Upper lobe of left lung (tissue), 6 donors: Measurements from ENCODE around the gene ASCL4. TPM values are rescaled to one million over a fixed set of nuclear protein-coding genes. Genes with fewer than 3 reads are reported as not detected.

Experiments used
- ATAC-seq, 2 donors: fragments of 200-7000 bp; cut with Tn5 transposase; one replicate each; pipeline ENCODE4 v1.9.1; 2022; ENCODE audit warnings: mild to moderate bottlenecking in 2 of 2, moderate library complexity in 2 of 2; ENCODE audit not compliant: low FRiP score in 2 of 2
- DNase-seq, 2 donors: peaks; one replicate each; pipeline ENCODE4 v3.0.0-alpha.2; 2019 to 2020
- H3K27ac ChIP-seq, 4 donors: fragments of 200-600 bp; sonication (generic); one replicate each; pipeline ENCODE4 v1.5.1; 2016 to 2019
- H3K27me3 ChIP-seq, 4 donors: fragments of 200-600 bp; sonication (generic); one replicate each; pipeline ENCODE4 v1.5.1; 2017 to 2019
- H3K36me3 ChIP-seq, 4 donors: fragments of 200-600 bp; sonication (generic); one replicate each; pipeline ENCODE4 v1.5.1; 2016 to 2019
- H3K4me1 ChIP-seq, 4 donors: fragments of 200-600 bp; sonication (generic); one replicate each; pipeline ENCODE4 v1.5.1; 2018 to 2019
- H3K4me3 ChIP-seq, 4 donors: fragments of 200-600 bp; sonication (generic); one replicate each; pipeline ENCODE4 v1.5.1; 2017 to 2019; ENCODE audit warnings: mild to moderate bottlenecking in 2 of 4, moderate library complexity in 1 of 4
- H3K9me3 ChIP-seq, 4 donors: fragments of 200-600 bp; sonication (generic); one replicate each; pipeline ENCODE4 v1.5.1; 2018 to 2019
- CTCF ChIP-seq, 6 experiments: fragments of 450-650 bp in 4 of 6; fragments of 200-600 bp in 2 of 6; sonication (generic) in 2 of 6; IDR thresholded peaks; one replicate each; pipeline ENCODE4 v1.5.1; 2016 to 2019; ENCODE audit warnings: antibody characterized with exemption in 6 of 6
- EP300 ChIP-seq, 4 donors: sonication (generic); formaldehyde crosslinking; IDR thresholded peaks; one replicate each; pipeline ENCODE4 v1.5.1; 2017; ENCODE audit warnings: antibody characterized with exemption in 4 of 4, control low read depth in 2 of 4
- POLR2A ChIP-seq, 4 donors: fragments of 450-650 bp; IDR thresholded peaks; one replicate each; pipeline ENCODE4 v1.5.1; 2016 to 2017; ENCODE audit warnings: antibody characterized with exemption in 4 of 4, mild to moderate bottlenecking in 2 of 4
- POLR2AphosphoS5 ChIP-seq, 2 donors: sonication (generic); formaldehyde crosslinking; IDR thresholded peaks; one replicate each; pipeline ENCODE4 v1.5.1; 2017; ENCODE audit warnings: antibody characterized with exemption in 2 of 2
- WGBS, 2 donors: methylation state at CpG; one replicate each; pipeline ENCODE4 v1.1.5; 2017 to 2018; 5-methylcytosine and 5-hydroxymethylcytosine counted together
- total RNA-seq, 6 donors: library from RNA; depleted of rRNA in 4 of 6; stranded (reverse); fragments of >200 nt in 4 of 6; gene quantifications; one replicate each; pipeline versions ENCODE4 v1.1.0 to v1.2.1, GENCODE V29; 2016 to 2021
- donor health status: DM: no; HTN: no; CAD: no; lungs with moderate emphysema.
- donor health status: DM: no; HTN: yes; CAD: no; lungs with severe emphysema.

The ASCL4 gene
- total RNA-seq, 6 donors from 2014 or later: not detected

GRCh38 chr12:107818984-107819383 lies 44.5 kb downstream of the ASCL4 start:
- no peak for DNase-seq
- TF ChIP-seq CTCF (IDR thresholded peaks at IDR 0.05) (no peak), EP300 (IDR thresholded peaks at IDR 0.05) (no peak), POLR2AphosphoS5 (IDR thresholded peaks at IDR 0.05) (no peak), POLR2A (IDR thresholded peaks at IDR 0.05) (no peak)
- Histone ChIP-seq H3K9me3 (peaks cover 0 to 24% (median 12%) of the 10 kb centered on the region in 4 donors), H3K27me3 (no peaks in the 10 kb centered on the region), H3K4me1 (no peaks in the 10 kb centered on the region), H3K27ac (no peak overlapping the region), H3K4me3 (no peak overlapping the region), H3K36me3 (no peaks in the 10 kb centered on the region)
- WGBS, 2 donors: 69 to 79% methylated on average over 7 of the region's 7 CpGs
- peak in 1 of 2 donors; percentile 71 for ATAC-seq

DNA sequence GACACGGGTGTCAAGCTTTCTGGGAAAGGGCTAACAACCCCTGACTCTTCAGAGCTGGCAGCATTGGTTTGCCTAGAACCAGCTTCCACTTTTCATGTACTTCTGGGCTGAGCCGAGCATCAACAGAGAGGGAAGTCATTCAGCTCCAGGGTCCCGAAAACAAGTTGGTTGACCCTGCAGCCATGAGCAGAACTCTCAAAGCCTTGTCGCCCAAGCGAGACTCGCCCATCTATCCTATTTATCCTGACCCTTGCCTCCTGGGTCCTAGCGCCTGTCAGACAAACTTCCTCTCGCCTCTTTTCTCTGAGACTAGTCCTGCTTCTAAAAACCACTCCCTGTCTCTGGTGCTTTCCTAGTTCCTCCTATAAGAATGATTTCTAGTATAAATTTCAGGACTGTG lies 47.9 kb downstream of the ASCL4 start:
- TF ChIP-seq EP300 (IDR thresholded peaks at IDR 0.05): no peak
- TF ChIP-seq CTCF (IDR thresholded peaks at IDR 0.05): no peak
- TF ChIP-seq POLR2A (IDR thresholded peaks at IDR 0.05): no peak
- TF ChIP-seq POLR2AphosphoS5 (IDR thresholded peaks at IDR 0.05): no peak
- Histone ChIP-seq H3K4me3 (no peak overlapping the region), H3K36me3 (no peaks in the 10 kb centered on the region), H3K4me1 (no peaks in the 10 kb centered on the region), H3K27ac (no peak overlapping the region), H3K27me3 (no peaks in the 10 kb centered on the region), H3K9me3 (peaks cover 0 to 46% (median 26%) of the 10 kb centered on the region in 4 donors)
- no peak for DNase-seq
- no peak for ATAC-seq
- WGBS, 2 donors: 25 to 27% methylated on average over 8 of the region's 8 CpGs

Other genes with a start within 250 kb of the ASCL4 start
- 10 to 100 TPM; 23.6 to 87.0 (median 39.3) TPM for gene PWP1, start 88.9 kb upstream of the ASCL4 start, total RNA-seq
- 10 to 100 TPM; 23.5 to 40.2 (median 31.1) TPM for gene PRDM4, start 13.6 kb upstream of the ASCL4 start, total RNA-seq